K562 (cell line): ENCODE measurements around the gene SYMPK. TPM values are rescaled to one million over a fixed set of nuclear protein-coding genes. Genes with fewer than 3 reads are reported as not detected.

Experiments
- FOSL1 ChIP-seq: fragments of 200-800 bp; sonication (Bioruptor generic); conservative IDR thresholded peaks from 2 replicates; pipeline ENCODE4 v1.6.1; 2016; ENCODE audit warnings: missing genetic modification characterization, missing compliant biosample characterization
- FOXA1 ChIP-seq: fragments of 450-650 bp; IDR thresholded peaks from 2 replicates; pipeline ENCODE4 v1.6.1; 2016; ENCODE audit warnings: mild to moderate bottlenecking, borderline replicate concordance
- HEY1 ChIP-seq: fragments of 250-450 bp; sonication (Bioruptor Pico); IDR thresholded peaks from 2 replicates; pipeline ENCODE4 v1.5.0; 2020; ENCODE audit warnings: mild to moderate bottlenecking, moderate library complexity, borderline replicate concordance
- HLTF ChIP-seq: fragments of 450-650 bp; IDR thresholded peaks from 2 replicates; pipeline ENCODE4 v1.6.1; 2016
- LCOR ChIP-seq: sonication (generic); formaldehyde crosslinking; IDR thresholded peaks from 2 replicates; pipeline ENCODE4 v1.8.0; 2022; ENCODE audit warnings: mild to moderate bottlenecking, missing genetic modification reagents
- PHTF2 ChIP-seq: fragments of 250-450 bp; sonication (Bioruptor Pico); IDR thresholded peaks from 2 replicates; pipeline ENCODE4 v1.5.0; 2021; ENCODE audit warnings: mild to moderate bottlenecking
- SRSF9 ChIP-seq: fragments of 200-400 bp; formaldehyde crosslinking; IDR thresholded peaks from 2 replicates; pipeline ENCODE4 v1.6.1; 2017; ENCODE audit warnings: low read depth, low read length, borderline replicate concordance
- TARDBP ChIP-seq: fragments of 450-650 bp; IDR thresholded peaks from 2 replicates; pipeline ENCODE4 v1.6.1; 2016
- polyA plus RNA-seq, 8 experiments: library from polyadenylated mRNA; depleted of rRNA in 4 of 8; stranded (reverse) in 5 of 8; unstranded in 3 of 8; fragments of >200 nt; fragmentation: Nextera tagmentation in 2 of 8; fragmentation: Illumina TruSeq in 1 of 8; extraction: Ambion mirVana in 2 of 8; extraction: Trizol in 1 of 8; gene quantifications; 2 replicates each; pipeline versions ENCODE4 v1.2.1 to v1.2.3, GENCODE V29; 2011 to 2014; ENCODE audit warnings: inconsistent platforms in 1 of 8, missing spikeins in 1 of 8
- total RNA-seq, 7 experiments: library from RNA; depleted of rRNA in 6 of 7; stranded (reverse); fragments of >200 nt in 6 of 7; fragmentation: Illumina TruSeq in 2 of 7; extraction: Trizol in 2 of 7; gene quantifications; 2 replicates each; pipeline versions ENCODE4 v1.2.1 to v1.2.3, GENCODE V29; 2011 to 2021; ENCODE audit warnings: low replicate concordance in 1 of 7
- TF ChIP-seq, protein P1 (sequence below), 2 experiments: fragments of 450-650 bp; IDR thresholded peaks; 2 replicates each; pipeline ENCODE4 v1.6.1; 2016
- TF ChIP-seq, protein P2 (sequence below): sonication (generic); formaldehyde crosslinking; IDR thresholded peaks from 2 replicates; pipeline ENCODE4 v1.8.0; 2022; ENCODE audit warnings: missing genetic modification reagents, mild to moderate bottlenecking, borderline replicate concordance
- TF ChIP-seq, protein P3 (sequence below): fragments of 250-450 bp; sonication (Bioruptor Pico); IDR thresholded peaks from 2 replicates; pipeline ENCODE4 v1.5.0; 2021; ENCODE audit warnings: mild to moderate bottlenecking, borderline replicate concordance
- TF ChIP-seq, protein P4 (sequence below): fragments of 250-450 bp; sonication (Bioruptor Pico); IDR thresholded peaks from 2 replicates; pipeline ENCODE4 v1.8.0; 2022; ENCODE audit warnings: moderate library complexity, mild to moderate bottlenecking, inconsistent platforms
- TF ChIP-seq, protein P5 (sequence below): fragments of 450-650 bp; IDR thresholded peaks from 2 replicates; pipeline ENCODE4 v1.6.1; 2017; ENCODE audit warnings: antibody characterized with exemption, mild to moderate bottlenecking
- TF ChIP-seq, protein P6 (sequence below): fragments of 450-650 bp; IDR thresholded peaks from 2 replicates; pipeline ENCODE4 v1.6.1; 2016; ENCODE audit warnings: missing biosample characterization, missing genetic modification characterization

Gene SYMPK
- total and polyA plus RNA-seq, 9 of the 15 experiments (the other 6 are each of a cell fraction or from before 2014, with no cell fraction given): 0.73 to 95.5 (median 58.4) TPM

DNA sequence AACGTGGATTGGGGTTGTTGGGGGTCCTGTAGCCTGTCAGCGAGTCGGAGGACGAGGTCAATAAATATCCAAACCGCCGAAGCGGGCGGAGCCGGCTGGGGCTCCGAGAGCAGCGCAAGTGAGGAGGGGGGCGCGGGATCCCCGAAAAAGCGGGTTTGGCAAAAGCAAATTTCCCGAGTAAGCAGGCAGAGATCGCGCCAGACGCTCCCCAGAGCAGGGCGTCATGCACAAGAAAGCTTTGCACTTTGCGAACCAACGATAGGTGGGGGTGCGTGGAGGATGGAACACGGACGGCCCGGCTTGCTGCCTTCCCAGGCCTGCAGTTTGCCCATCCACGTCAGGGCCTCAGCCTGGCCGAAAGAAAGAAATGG is 93.1 kb downstream of the SYMPK start (continued):
- TF ChIP-seq, protein P1, sequence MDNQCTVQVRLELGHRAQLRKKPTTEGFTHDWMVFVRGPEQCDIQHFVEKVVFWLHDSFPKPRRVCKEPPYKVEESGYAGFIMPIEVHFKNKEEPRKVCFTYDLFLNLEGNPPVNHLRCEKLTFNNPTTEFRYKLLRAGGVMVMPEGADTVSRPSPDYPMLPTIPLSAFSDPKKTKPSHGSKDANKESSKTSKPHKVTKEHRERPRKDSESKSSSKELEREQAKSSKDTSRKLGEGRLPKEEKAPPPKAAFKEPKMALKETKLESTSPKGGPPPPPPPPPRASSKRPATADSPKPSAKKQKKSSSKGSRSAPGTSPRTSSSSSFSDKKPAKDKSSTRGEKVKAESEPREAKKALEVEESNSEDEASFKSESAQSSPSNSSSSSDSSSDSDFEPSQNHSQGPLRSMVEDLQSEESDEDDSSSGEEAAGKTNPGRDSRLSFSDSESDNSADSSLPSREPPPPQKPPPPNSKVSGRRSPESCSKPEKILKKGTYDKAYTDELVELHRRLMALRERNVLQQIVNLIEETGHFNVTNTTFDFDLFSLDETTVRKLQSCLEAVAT (IDR thresholded peaks at IDR 0.05): no peak
- TF ChIP-seq, protein P2, sequence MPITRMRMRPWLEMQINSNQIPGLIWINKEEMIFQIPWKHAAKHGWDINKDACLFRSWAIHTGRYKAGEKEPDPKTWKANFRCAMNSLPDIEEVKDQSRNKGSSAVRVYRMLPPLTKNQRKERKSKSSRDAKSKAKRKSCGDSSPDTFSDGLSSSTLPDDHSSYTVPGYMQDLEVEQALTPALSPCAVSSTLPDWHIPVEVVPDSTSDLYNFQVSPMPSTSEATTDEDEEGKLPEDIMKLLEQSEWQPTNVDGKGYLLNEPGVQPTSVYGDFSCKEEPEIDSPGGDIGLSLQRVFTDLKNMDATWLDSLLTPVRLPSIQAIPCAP: no peak
- TF ChIP-seq SRSF9: no peak
- TF ChIP-seq, protein P3, sequence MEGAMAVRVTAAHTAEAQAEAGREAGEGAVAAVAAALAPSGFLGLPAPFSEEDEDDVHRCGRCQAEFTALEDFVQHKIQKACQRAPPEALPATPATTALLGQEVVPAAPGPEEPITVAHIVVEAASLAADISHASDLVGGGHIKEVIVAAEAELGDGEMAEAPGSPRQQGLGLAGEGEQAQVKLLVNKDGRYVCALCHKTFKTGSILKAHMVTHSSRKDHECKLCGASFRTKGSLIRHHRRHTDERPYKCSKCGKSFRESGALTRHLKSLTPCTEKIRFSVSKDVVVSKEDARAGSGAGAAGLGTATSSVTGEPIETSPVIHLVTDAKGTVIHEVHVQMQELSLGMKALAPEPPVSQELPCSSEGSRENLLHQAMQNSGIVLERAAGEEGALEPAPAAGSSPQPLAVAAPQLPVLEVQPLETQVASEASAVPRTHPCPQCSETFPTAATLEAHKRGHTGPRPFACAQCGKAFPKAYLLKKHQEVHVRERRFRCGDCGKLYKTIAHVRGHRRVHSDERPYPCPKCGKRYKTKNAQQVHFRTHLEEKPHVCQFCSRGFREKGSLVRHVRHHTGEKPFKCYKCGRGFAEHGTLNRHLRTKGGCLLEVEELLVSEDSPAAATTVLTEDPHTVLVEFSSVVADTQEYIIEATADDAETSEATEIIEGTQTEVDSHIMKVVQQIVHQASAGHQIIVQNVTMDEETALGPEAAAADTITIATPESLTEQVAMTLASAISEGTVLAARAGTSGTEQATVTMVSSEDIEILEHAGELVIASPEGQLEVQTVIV: no peak
- no peak for TF ChIP-seq PHTF2 (CRISPR knock-in tag)
- no peak for TF ChIP-seq TARDBP
- TF ChIP-seq, protein P4, sequence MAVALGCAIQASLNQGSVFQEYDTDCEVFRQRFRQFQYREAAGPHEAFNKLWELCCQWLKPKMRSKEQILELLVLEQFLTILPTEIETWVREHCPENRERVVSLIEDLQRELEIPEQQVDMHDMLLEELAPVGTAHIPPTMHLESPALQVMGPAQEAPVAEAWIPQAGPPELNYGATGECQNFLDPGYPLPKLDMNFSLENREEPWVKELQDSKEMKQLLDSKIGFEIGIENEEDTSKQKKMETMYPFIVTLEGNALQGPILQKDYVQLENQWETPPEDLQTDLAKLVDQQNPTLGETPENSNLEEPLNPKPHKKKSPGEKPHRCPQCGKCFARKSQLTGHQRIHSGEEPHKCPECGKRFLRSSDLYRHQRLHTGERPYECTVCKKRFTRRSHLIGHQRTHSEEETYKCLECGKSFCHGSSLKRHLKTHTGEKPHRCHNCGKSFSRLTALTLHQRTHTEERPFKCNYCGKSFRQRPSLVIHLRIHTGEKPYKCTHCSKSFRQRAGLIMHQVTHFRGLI: no peak
- 0 out of 2 replicates have a peak, but pooled peaks have one; percentile 8 for TF ChIP-seq FOSL1
- no peak for TF ChIP-seq HEY1
- TF ChIP-seq, protein P5, sequence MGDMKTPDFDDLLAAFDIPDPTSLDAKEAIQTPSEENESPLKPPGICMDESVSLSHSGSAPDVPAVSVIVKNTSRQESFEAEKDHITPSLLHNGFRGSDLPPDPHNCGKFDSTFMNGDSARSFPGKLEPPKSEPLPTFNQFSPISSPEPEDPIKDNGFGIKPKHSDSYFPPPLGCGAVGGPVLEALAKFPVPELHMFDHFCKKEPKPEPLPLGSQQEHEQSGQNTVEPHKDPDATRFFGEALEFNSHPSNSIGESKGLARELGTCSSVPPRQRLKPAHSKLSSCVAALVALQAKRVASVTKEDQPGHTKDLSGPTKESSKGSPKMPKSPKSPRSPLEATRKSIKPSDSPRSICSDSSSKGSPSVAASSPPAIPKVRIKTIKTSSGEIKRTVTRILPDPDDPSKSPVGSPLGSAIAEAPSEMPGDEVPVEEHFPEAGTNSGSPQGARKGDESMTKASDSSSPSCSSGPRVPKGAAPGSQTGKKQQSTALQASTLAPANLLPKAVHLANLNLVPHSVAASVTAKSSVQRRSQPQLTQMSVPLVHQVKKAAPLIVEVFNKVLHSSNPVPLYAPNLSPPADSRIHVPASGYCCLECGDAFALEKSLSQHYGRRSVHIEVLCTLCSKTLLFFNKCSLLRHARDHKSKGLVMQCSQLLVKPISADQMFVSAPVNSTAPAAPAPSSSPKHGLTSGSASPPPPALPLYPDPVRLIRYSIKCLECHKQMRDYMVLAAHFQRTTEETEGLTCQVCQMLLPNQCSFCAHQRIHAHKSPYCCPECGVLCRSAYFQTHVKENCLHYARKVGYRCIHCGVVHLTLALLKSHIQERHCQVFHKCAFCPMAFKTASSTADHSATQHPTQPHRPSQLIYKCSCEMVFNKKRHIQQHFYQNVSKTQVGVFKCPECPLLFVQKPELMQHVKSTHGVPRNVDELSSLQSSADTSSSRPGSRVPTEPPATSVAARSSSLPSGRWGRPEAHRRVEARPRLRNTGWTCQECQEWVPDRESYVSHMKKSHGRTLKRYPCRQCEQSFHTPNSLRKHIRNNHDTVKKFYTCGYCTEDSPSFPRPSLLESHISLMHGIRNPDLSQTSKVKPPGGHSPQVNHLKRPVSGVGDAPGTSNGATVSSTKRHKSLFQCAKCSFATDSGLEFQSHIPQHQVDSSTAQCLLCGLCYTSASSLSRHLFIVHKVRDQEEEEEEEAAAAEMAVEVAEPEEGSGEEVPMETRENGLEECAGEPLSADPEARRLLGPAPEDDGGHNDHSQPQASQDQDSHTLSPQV: no peak
- TF ChIP-seq HLTF: no peak
- TF ChIP-seq, protein P6, sequence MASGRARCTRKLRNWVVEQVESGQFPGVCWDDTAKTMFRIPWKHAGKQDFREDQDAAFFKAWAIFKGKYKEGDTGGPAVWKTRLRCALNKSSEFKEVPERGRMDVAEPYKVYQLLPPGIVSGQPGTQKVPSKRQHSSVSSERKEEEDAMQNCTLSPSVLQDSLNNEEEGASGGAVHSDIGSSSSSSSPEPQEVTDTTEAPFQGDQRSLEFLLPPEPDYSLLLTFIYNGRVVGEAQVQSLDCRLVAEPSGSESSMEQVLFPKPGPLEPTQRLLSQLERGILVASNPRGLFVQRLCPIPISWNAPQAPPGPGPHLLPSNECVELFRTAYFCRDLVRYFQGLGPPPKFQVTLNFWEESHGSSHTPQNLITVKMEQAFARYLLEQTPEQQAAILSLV (tag): no peak
- TF ChIP-seq FOXA1: no peak
- no peak for TF ChIP-seq LCOR (CRISPR knock-in tag)
